ENCODE measurements around the gene EED. TPM values are rescaled to one million over a fixed set of nuclear protein-coding genes. Genes with fewer than 3 reads are reported as not detected.
"Not testable (repeated sequence)": the region's sequence is repeated elsewhere in the genome, so short reads cannot be mapped to it uniquely, and the experiment has no call there.

Gene EED
- total RNA-seq, 1 donor from 2014 or later = 32.4 TPM

GRCh38 chr11:86219311-86220193 lies 25.0 kb upstream of the EED start:
- no peak for DNase-seq (ENCODE audit: low spot score in 2 of 2, unreplicated experiment in 2 of 2)

GRCh38 chr11:86220653-86221052 lies 23.9 kb upstream of the EED start:
- no peaks in the 10 kb centered on the region for H3K36me3 Mint-ChIP-seq
- no peak overlapping the region for H3K27ac Mint-ChIP-seq

More at GRCh38 chr11:86219311-86220193, 25.0 kb upstream of the EED start:
- no peak for TF ChIP-seq CTCF (IDR thresholded peaks at IDR 0.05; ENCODE audit: unreplicated experiment)
- Mint-ChIP-seq H3K9me3 (peaks cover 4% of the 10 kb centered on the region), H3K27me3 (ENCODE audit: low read depth) (peaks cover 21% of the 10 kb centered on the region), H3K4me1 (peaks cover 5% of the 10 kb centered on the region), H3K4me3 (no peak overlapping the region), H3K27ac (no peak overlapping the region), H3K36me3 (no peaks in the 10 kb centered on the region)

GRCh38 chr11:86222081-86222480 lies 22.5 kb upstream of the EED start:
- H3K27me3 Mint-ChIP-seq (ENCODE audit: low read depth) = peaks cover 21% of the 10 kb centered on the region
- no peak for TF ChIP-seq CTCF (IDR thresholded peaks at IDR 0.05; ENCODE audit: unreplicated experiment)
- H3K27ac Mint-ChIP-seq = no peak overlapping the region
- no peaks in the 10 kb centered on the region for H3K36me3 Mint-ChIP-seq
- DNase-seq (ENCODE audit: low spot score in 2 of 2, unreplicated experiment in 2 of 2) = no peak
- H3K9me3 Mint-ChIP-seq = peaks cover 11% of the 10 kb centered on the region
- no peak overlapping the region for H3K4me3 Mint-ChIP-seq
- H3K4me1 Mint-ChIP-seq = peaks cover 5% of the 10 kb centered on the region

More at GRCh38 chr11:86220653-86221052, 23.9 kb upstream of the EED start:
- TF ChIP-seq CTCF (IDR thresholded peaks at IDR 0.05; ENCODE audit: unreplicated experiment) = no peak
- Mint-ChIP-seq H3K4me1 (peaks cover 5% of the 10 kb centered on the region), H3K9me3 (peaks cover 11% of the 10 kb centered on the region), H3K27me3 (ENCODE audit: low read depth) (peaks cover 21% of the 10 kb centered on the region), H3K4me3 (no peak overlapping the region)
- DNase-seq (ENCODE audit: low spot score in 2 of 2, unreplicated experiment in 2 of 2) = no peak

GRCh38 chr11:86224575-86224974 lies 20.0 kb upstream of the EED start:
- H3K4me1 Mint-ChIP-seq; H3K27ac Mint-ChIP-seq; DNase-seq (ENCODE audit: low spot score in 2 of 2, unreplicated experiment in 2 of 2); H3K4me3 Mint-ChIP-seq; H3K36me3 Mint-ChIP-seq: not testable (repeated sequence)
- Mint-ChIP-seq H3K9me3 (peaks cover 11% of the 10 kb centered on the region), H3K27me3 (ENCODE audit: low read depth) (peaks cover 21% of the 10 kb centered on the region)

GRCh38 chr11:86225344-86225743 lies 19.2 kb upstream of the EED start:
- H3K36me3 Mint-ChIP-seq; H3K4me3 Mint-ChIP-seq; H3K27ac Mint-ChIP-seq; DNase-seq (ENCODE audit: low spot score in 2 of 2, unreplicated experiment in 2 of 2); H3K4me1 Mint-ChIP-seq: not testable (repeated sequence)
- Mint-ChIP-seq H3K27me3 (ENCODE audit: low read depth) (peaks cover 21% of the 10 kb centered on the region), H3K9me3 (peaks cover 11% of the 10 kb centered on the region)

- Mint-ChIP-seq H3K4me3 (no peak overlapping the region), H3K27ac (no peak overlapping the region), H3K36me3 (no peaks in the 10 kb centered on the region), H3K9me3 (peaks cover 11% of the 10 kb centered on the region), H3K4me1 (no peaks in the 10 kb centered on the region), H3K27me3 (ENCODE audit: low read depth) (no peaks in the 10 kb centered on the region)
- TF ChIP-seq CTCF (IDR thresholded peaks at IDR 0.05; ENCODE audit: unreplicated experiment) = no peak
- DNase-seq (ENCODE audit: low spot score in 2 of 2, unreplicated experiment in 2 of 2) = no peak
Observed at GRCh38 chr11:86228269-86229038, 16.1 kb upstream of the EED start.

GRCh38 chr11:86229039-86229330 lies 15.6 kb upstream of the EED start:
- H3K27ac Mint-ChIP-seq; H3K36me3 Mint-ChIP-seq; DNase-seq (ENCODE audit: low spot score in 2 of 2, unreplicated experiment in 2 of 2); H3K4me3 Mint-ChIP-seq; H3K4me1 Mint-ChIP-seq; H3K27me3 Mint-ChIP-seq (ENCODE audit: low read depth): not testable (repeated sequence)
- H3K9me3 Mint-ChIP-seq = peaks cover 11% of the 10 kb centered on the region
